NCI-H524 treated with DMSO at 0.1 percent for 48 hours (cell line): Measurements from ENCODE around the gene SART1.

ENCODE experiments used
- DNase-seq: peaks from one replicate; lab custom pipeline; 2025; lab: John Stamatoyannopoulos, UW

The SART1 gene

DNA sequence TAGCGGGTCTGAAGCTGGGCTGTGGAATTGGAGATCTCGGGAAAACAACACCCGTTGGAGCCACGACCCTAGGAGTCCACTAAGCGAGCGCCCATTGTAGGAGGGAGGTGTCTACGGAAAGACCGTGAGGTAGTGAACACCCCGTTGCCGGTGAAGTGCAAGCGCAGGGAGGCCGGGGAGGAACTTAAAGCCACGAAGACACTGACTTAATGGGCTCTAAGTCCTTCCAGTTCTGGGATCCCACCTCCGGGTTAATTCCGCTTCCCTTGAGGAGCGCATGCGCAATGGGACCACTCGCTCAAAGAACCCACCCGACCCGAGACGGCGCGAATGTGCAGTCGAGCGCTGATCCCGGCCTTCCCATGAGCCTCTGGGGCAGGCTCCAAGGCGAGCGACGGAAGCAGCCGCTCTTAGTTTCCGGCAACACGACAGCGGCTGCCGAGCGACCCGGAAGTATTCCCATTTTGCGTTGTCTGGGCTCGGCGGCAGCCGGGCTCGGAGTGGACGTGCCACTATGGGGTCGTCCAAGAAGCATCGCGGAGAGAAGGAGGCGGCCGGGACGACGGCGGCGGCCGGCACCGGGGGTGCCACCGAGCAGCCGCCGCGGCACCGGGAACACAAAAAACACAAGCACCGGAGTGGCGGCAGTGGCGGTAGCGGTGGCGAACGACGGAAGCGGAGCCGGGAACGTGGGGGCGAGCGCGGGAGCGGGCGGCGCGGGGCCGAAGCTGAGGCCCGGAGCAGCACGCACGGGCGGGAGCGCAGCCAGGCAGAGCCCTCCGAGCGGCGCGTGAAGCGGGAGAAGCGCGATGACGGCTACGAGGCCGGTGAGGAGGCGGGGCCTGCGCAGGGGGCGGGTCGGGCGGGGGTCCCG, at the start of gene SART1:
TSS of gene SART1 (plus strand) at position 468 of the 874 bp plus-strand sequence. CDS start at position 515, 47 bp downstream.
- peak; percentile 80 for DNase-seq

DNA sequence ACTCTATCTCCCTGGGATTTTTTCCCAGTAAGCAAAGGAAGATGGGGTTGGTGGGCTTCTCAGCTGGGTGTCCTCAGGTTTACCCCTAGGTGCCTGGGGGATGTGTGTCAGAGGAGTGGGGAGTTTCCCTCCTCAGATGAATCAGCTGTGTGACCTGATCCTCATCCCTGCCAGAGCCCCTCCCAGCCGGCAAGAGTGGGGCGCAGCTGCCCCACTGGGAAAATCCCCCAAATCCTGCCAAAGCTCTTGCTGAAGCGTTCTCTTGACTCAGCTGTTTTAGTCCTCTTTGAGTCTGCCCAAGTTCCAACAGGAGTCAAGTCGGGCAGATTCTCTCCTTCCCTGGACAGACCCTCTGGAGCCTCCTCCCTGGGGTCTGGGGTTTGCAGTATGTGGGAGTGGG, 48.7 kb upstream of the SART1 start:
- no peak for DNase-seq

- DNase-seq = no peak
Measured at GRCh38 chr11:65915101-65915820, 46.3 kb upstream of the SART1 start.

- no peak for DNase-seq
Measured at GRCh38 chr11:65915821-65916251, 45.7 kb upstream of the SART1 start.

DNA sequence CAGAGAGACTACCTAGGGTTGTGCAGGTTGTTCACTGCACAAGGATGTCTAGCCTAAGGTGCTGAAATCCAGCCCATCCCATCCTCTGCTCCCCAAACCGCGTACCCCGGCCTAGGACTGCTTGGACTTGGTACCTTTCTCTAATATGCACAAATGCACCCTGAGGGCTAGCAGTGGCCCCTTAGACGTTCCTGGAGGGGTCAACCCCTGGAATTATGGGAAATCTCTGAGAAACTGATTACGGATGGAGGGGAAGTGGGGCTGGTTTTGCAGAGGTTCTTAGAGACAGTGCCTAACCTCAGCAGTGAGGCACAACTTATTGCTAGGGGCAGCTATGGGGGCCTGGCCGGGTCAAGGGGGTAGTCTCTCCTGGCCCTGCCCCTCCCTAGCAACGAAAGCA, 45.1 kb upstream of the SART1 start:
- no peak for DNase-seq

- no peak for DNase-seq
Measured at GRCh38 chr11:65917077-65917433, 44.5 kb upstream of the SART1 start.

- DNase-seq = no peak
Measured at GRCh38 chr11:65917434-65918210, 43.9 kb upstream of the SART1 start.

- no peak for DNase-seq
Measured at GRCh38 chr11:65918211-65919140, 43.1 kb upstream of the SART1 start, which contains the start of gene C11orf68. C11orf68 (minus strand) TSS chr11:65919062; CDS start chr11:65919031, 31 bp downstream.

GRCh38 chr11:65919141-65919572, 42.4 kb upstream of the SART1 start, which contains the start of gene DRAP1:
DRAP1 (plus strand) TSS chr11:65919426; CDS start chr11:65919502, 76 bp downstream.
- DNase-seq = peak; percentile 68

DNA sequence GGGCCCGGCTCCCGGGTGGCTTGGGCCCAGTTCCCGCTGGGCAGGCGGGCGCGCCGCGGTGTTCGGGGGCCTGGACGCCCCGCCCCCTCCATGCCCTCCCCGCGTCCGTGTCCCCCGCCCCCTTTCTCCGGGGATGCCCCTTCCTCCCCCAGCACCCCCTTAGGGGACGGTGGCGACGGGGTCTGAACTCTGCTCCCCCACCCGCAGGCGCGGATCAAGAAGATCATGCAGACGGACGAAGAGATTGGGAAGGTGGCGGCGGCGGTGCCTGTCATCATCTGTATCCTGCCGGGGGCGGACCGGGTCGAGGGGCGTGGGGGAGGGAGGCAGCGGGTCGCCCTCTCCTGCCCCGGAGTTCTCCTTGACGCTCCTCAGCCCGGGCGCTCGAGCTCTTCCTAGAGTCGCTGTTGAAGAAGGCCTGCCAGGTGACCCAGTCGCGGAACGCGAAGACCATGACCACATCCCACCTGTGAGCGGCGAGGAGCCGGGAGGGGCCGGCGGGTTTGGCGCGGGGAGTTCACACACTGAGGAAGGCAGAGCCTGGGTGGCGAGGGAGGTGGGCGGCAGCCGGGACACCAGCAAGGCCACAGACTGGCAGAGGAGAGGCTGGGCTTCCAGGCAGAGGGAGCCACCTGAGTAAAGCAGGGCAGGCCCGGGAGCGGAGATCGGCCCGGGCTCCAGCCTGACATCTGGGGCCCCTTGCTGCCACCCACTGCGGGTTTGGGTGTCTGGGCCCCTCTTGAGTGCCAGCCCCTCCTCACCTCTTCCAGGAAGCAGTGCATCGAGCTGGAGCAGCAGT, 41.8 kb upstream of the SART1 start:
- DNase-seq = no peak

DNA sequence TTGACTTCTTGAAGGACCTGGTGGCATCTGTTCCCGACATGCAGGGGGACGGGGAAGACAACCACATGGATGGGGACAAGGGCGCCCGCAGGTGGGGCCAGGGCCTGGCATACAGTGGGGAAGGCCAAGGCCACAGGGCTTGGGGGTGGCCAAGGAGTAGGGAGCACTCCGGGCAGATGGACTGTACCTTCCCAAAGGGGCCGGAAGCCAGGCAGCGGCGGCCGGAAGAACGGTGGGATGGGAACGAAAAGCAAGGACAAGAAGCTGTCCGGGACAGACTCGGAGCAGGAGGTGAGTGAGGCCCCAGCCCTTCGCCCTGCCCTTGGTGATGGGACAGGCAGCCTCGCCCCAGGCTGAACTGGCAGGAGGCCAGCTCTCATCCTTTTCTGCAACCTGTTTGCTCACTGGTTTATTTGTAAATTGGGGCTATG, 41.1 kb upstream of the SART1 start:
- DNase-seq = peak; percentile 15

DNA sequence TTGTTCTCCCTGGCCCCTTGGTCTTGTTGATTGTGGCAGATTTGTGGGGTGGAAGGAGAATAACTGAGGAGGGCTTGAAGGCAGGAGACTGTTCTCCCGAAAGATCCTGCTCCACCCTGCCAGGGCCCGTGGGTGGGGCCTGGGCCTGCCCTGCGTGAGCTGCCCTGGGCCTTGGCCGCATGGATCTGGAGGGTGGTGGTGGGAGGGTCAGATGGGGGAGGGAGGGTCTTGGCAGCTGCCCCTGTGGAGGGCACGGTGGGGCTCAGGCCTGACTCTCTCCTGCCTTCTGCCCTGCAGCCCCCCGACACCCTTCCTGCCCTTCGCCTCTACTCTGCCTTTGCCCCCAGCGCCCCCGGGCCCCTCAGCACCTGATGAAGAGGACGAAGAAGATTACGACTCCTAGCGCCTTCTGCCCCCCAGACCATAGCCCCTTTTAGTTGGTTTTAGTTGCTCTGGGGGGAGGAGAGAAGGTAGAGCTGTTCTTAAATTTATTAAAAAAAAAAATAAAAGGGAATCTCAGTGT, 40.4 kb upstream of the SART1 start:
- no peak for DNase-seq

DNA sequence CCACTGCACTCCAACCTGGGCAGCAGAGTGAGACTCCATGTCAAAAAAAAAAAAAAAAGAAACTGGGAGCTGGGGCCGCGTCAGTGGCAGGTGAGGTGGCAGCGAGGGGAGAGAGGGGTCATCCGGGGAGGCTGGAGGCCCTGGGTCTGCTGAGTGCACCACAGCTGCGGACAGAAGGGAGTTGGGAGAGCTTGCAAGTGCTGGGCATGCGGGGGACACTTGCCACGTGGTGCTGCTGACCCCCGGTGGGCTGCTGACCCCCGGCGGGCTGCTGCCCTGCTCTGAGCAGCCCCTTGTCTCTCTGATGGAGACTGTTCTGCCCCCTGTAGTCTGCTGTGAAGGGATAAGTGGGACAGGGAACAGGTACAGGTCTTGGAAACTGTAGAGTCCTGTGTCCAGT, 39.7 kb upstream of the SART1 start:
- DNase-seq = no peak

- DNase-seq = no peak
Measured at GRCh38 chr11:65922565-65922964, 39.0 kb upstream of the SART1 start.

- DNase-seq = no peak
Measured at GRCh38 chr11:65925397-65925796, 36.1 kb upstream of the SART1 start.

DNA sequence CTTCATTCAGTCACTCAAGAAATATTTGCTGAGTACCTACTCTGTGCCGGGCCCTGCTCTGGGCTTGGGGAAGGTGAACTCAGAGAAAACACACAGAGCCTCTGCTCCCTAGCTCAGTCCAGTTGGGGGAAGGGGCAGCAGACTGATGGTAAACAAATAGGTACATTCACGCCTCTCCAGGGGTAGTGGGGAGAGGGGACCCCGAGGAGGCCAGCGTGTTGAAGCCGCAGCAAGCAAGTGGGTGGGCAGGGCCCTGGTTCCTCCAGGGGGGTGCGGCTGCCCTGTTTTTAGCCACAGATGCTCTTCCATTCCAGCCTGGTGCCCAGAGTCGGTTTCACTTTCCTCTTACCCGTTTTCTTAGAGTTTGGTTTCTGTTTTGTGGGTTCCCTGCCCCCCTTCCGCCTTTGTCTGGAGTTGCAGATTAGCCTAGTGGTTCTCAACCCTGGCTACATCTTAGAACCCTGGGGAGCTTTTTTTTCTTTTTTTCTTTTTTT, 33.6 kb upstream of the SART1 start:
- no peak for DNase-seq

- DNase-seq = no peak
Measured at GRCh38 chr11:65928667-65929066, 32.9 kb upstream of the SART1 start.

- DNase-seq = no peak
Measured at GRCh38 chr11:65931773-65932557, 29.6 kb upstream of the SART1 start.

- no peak for DNase-seq
Measured at GRCh38 chr11:65932558-65932919, 29.0 kb upstream of the SART1 start.
